Tongue (tissue), 2 donors: Measurements from ENCODE around the gene IL1R1. TPM values are rescaled to one million over a fixed set of nuclear protein-coding genes. Genes with fewer than 3 reads are reported as not detected.

Experiments used
- DNase-seq: peaks from one replicate; pipeline ENCODE4 v3.0.0-alpha.2; 2015
- total RNA-seq: library from RNA; depleted of rRNA; stranded (reverse); fragments of >200 nt; gene quantifications from one replicate; pipeline ENCODE4 v1.2.3, GENCODE V29; 2014

Gene IL1R1
- total RNA-seq, 1 donor from 2014 or later, result 16.1 TPM

GRCh38 chr2:102171946-102172345 is 29.4 kb downstream of the IL1R1 start:
- DNase-seq, result no peak

- no peak for DNase-seq
Observed at GRCh38 chr2:102172745-102173144, 30.2 kb downstream of the IL1R1 start.

DNA sequence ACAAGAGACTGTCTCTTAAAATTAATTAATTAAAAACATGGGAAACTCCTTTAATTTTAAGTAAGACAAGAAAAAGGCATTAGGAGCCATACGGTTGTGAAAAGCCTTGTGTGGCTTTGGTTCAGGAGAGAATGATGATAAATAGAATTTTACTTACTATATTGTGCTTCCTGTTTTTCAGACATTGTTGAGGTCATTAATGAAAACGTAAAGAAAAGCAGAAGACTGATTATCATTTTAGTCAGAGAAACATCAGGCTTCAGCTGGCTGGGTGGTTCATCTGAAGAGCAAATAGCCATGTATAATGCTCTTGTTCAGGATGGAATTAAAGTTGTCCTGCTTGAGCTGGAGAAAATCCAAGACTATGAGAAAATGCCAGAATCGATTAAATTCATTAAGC is 33.6 kb downstream of the IL1R1 start:
- DNase-seq, result no peak

DNA sequence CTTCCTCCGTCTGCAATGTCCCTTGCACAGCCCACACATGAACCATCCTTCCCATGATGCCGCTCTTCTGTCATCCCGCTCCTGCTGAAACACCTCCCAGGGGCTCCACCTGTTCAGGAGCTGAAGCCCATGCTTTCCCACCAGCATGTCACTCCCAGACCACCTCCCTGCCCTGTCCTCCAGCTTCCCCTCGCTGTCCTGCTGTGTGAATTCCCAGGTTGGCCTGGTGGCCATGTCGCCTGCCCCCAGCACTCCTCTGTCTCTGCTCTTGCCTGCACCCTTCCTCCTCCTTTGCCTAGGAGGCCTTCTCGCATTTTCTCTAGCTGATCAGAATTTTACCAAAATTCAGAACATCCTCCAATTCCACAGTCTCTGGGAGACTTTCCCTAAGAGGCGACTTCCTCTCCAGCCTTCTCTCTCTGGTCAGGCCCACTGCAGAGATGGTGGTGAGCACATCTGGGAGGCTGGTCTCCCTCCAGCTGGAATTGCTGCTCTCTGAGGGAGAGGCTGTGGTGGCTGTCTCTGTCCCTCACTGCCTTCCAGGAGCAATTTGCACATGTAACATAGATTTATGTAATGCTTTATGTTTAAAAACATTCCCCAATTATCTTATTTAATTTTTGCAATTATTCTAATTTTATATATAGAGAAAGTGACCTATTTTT is 35.4 kb downstream of the IL1R1 start:
- DNase-seq, result no peak

- DNase-seq, result no peak
Observed at GRCh38 chr2:102179061-102179460, 36.5 kb downstream of the IL1R1 start.

- no peak for DNase-seq
Observed at GRCh38 chr2:102179788-102180686, 37.5 kb downstream of the IL1R1 start.

- DNase-seq, result no peak
Observed at GRCh38 chr2:102180687-102180999, 38.1 kb downstream of the IL1R1 start.

DNA sequence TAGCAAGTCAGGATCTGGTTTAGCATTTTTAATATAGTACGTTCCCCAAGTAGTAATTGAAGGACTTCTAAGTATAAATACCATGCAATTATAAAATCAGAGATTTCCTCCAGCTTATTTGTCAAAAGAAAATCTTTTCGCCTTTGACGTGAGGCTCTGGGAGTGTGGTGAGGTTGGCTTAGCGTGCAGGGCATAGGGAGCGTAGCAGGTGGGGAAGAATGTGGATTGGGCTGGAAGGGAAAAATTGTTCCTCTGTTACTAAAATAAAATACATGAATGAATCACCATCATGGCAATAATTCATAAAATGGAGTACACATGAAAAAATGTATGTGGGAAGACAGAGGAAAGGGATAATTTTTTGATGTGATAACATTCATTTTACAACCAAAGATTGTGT is 38.8 kb downstream of the IL1R1 start:
- DNase-seq, result no peak

- peak; percentile 56 for DNase-seq
Observed at GRCh38 chr2:102181919-102182635, 39.5 kb downstream of the IL1R1 start.

GRCh38 chr2:102184018-102184417 is 41.5 kb downstream of the IL1R1 start:
- DNase-seq, result no peak

DNA sequence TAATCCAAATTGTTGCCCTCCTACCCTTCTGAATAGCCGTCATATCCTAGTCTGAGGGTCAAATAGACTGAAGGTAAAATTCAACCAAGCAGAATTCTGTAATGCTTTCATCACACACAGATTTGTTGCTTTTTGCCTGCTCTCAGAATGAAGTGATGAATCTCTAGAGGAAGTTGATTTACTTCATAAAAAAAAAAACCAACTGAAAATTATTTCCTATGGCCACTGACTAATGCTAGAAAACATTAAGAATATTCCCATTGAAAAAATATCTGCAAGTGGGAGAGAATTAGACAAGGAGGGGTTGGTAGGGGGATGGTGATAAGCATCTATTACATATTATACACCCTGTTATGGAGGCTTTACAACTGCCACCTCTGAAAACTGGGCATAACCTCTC is 42.0 kb downstream of the IL1R1 start:
- no peak for DNase-seq

DNA sequence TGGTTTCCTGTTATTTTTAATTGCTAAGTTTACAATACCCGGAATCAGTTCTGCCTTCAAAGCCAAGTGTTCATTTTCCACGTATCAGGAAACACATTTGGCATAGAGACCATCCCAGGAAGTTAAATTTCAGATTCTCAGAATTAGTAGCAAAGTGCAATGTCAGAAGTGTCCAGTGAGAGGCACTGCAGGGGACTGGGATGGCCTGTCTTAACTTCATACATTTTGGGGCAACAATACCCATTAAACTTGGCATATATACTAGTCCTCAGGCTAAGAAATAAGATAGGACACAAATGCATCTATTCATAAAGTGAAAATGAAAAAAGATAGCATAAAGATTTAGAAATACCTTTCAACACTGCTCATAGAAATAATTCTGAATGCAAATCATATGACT is 42.8 kb downstream of the IL1R1 start:
- DNase-seq, result no peak

DNA sequence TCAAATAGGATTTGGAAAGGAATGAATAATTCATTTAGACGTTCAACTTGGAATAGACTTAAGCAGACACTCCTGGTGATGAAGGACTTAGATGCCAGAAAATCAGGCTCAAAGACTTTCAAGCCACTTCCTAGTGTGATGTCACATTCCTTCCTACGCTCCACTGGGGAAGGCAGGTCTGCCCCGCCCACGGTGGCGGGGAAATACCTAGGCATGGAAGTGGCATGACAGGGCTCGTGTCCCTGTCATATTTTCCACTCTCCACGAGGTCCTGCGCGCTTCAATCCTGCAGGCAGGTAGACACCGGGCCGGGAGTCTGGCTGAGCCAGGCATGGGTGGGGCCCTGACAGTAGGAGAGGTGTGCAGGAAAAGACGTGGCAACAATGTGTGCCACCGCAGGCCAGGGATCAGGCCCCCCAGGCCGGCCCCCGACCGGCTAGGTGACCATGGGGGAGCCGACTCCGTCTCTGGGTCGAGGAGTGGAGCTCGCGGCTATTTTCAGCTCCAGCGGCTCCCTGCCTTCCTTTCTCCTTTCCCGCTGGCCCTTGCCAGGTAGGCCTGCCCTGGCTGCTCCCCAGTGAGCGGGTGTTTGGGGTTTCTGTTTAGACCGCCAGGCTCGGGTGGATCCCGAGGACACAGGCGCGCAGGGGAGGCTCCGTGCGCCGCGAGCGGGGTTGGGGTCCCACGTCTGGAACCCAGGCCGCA is 44.4 kb downstream of the IL1R1 start, which contains the start of gene IL1RL2:
IL1RL2 (plus strand) TSS at position 233 of the 705 bp plus-strand sequence. CDS start 845 bp downstream, outside the sequence.
- DNase-seq, result peak; percentile 30

DNA sequence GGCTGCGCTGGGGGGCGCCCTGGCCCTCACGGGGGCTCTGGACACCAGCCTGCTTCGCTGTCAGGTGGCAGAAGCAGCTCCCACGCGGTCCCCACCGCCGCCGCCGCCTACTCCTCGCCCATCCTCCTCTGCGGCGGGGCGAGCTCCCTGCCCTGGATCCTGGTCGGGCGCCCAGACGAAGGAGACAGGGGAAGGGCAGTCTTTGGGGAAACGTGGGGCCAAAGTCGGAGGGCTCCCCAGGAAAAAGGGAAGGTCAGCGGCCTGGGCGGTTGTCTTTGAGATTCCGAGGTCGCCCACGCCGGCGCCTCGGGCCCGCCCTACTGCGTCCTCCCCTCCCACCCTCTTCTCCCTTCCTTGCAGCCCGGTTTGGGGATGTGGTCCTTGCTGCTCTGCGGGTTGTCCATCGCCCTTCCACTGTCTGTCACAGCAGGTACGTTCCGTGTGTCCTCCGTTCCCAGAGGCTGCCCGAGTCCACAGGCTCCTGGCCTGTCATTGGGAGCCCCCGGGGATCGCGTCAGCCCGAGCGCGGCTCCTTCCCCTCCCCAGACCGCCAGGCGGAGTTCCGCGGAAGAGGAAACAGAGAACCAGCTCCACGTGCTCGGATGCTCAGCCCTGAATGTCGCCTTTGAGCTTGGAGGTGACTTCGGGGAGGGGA is 45.1 kb downstream of the IL1R1 start:
- DNase-seq, result peak; percentile 44

GRCh38 chr2:102190430-102191107 is 48.0 kb downstream of the IL1R1 start:
- DNase-seq, result no peak

GRCh38 chr2:102191501-102191900 is 49.0 kb downstream of the IL1R1 start:
- DNase-seq, result no peak

DNA sequence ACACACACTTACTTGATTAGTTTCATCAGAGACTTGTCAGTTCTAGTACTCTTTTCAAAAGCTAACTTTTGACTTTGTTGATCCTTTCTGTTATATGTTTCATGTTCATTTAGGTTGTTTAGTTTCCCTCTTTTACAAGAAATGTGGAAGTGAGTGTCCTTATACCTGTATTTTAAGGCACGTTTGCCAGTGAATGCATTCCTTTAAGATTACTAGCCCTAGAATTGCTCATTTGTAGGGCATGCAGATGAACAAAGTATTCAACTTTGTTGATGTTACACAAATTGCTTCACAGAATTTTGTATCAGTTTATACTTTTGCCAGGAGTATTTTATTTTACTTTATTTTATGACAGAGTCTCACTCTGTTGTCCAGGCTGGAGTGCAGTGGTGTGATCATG is 50.5 kb downstream of the IL1R1 start:
- no peak for DNase-seq

- DNase-seq, result no peak
Observed at GRCh38 chr2:102194609-102195268, 52.2 kb downstream of the IL1R1 start.

DNA sequence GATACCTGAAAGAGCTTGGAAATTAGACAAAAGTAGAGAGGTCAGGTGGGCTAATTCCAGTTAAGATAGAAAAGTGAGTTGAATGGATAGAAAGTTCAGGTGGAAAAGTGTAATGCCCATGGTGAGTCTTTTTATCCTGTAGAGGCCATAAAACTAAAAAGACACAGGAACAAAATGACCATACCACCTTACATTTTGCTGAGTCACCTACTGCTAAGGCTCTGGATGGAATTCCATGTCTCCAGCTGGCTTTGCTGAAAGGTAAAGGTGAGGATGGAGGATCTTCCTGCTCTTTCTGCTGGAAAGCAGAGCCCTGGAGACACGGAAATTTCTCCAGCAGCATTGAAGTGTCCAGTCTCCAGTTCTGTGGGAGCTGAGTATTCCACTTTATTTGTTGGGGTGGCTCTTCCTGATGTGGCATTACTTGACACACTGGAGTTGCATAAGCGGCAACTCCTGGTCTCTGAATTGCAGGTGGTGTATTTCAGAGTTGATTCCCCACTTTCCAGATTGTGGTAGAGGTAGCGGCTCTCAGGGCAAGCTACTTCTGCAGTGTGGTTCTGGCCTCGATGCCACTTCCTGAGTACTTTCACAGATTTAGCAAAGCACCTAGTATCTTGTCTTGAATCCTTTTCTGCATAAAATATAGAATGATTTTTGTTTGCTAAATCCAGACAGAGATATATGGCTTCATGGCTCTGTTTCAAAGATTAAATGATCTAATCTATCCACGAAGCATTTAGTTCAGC is 55.0 kb downstream of the IL1R1 start:
- no peak for DNase-seq

DNA sequence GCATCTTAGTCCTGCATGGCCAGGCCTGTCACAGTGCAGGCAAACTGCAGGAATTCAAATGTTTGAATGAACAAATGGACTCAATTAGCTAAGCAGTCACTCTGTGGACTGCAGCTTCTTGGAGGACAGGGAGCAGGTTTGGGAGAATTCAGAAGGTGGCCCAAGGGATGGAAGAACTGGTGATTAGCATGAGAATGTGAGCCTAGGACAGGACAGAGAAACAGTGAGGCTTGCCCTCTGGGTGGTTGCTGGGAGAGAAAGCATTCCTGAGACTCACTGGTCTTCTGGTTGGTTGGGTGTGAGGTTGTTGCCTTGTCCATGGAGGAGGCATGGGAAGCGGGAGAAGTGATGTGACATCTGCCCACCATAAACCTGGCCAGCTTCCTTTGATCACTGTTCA is 58.0 kb downstream of the IL1R1 start:
- no peak for DNase-seq
